GM19328 (cell line): ENCODE data around the gene ELMO1.

ENCODE experiments used
- ATAC-seq: cut with Tn5 transposase; IDR thresholded peaks from one replicate; pipeline ENCODE4 v1.9.1; 2021; ENCODE audit warnings: mild to moderate bottlenecking, moderate library complexity; ENCODE audit not compliant: unreplicated experiment

ELMO1 gene

GRCh38 chr7:36906448-36906847 lies 542.2 kb downstream of the ELMO1 start:
- ATAC-seq: no peak

GRCh38 chr7:36905841-36906240 lies 542.8 kb downstream of the ELMO1 start:
- ATAC-seq: no peak

- no peak for ATAC-seq
These were observed 543.9 kb downstream of the ELMO1 start for GRCh38 chr7:36904802-36905201.

- ATAC-seq: no peak
These were observed 544.6 kb downstream of the ELMO1 start for GRCh38 chr7:36904101-36904500.

GRCh38 chr7:36900988-36901710 lies 547.5 kb downstream of the ELMO1 start:
- ATAC-seq: no peak

- ATAC-seq: no peak
These were observed 550.5 kb downstream of the ELMO1 start for GRCh38 chr7:36898186-36898585.

- ATAC-seq: no peak
These were observed 551.6 kb downstream of the ELMO1 start for GRCh38 chr7:36896956-36897590.

- ATAC-seq: no peak
These were observed 552.2 kb downstream of the ELMO1 start for GRCh38 chr7:36896418-36896817.

- ATAC-seq: no peak
These were observed 553.5 kb downstream of the ELMO1 start for GRCh38 chr7:36895192-36895591.

GRCh38 chr7:36894190-36894589 lies 554.5 kb downstream of the ELMO1 start:
- no peak for ATAC-seq

GRCh38 chr7:36889182-36889581 lies 559.5 kb downstream of the ELMO1 start:
- no peak for ATAC-seq

- no peak for ATAC-seq
These were observed 560.7 kb downstream of the ELMO1 start for GRCh38 chr7:36887969-36888368.

GRCh38 chr7:36887233-36887632 lies 561.4 kb downstream of the ELMO1 start:
- ATAC-seq: no peak

GRCh38 chr7:36884910-36885309 lies 563.8 kb downstream of the ELMO1 start:
- no peak for ATAC-seq

- no peak for ATAC-seq
These were observed 564.3 kb downstream of the ELMO1 start for GRCh38 chr7:36884351-36884750.

GRCh38 chr7:36881233-36881874 lies 567.3 kb downstream of the ELMO1 start:
- no peak for ATAC-seq

- ATAC-seq: no peak
These were observed 568.6 kb downstream of the ELMO1 start for GRCh38 chr7:36880108-36880507.

GRCh38 chr7:36879021-36879420 lies 569.6 kb downstream of the ELMO1 start:
- no peak for ATAC-seq

GRCh38 chr7:36878288-36878687 lies 570.4 kb downstream of the ELMO1 start:
- no peak for ATAC-seq

GRCh38 chr7:36875794-36876193 lies 572.9 kb downstream of the ELMO1 start:
- no peak for ATAC-seq

GRCh38 chr7:36874041-36874440 lies 574.6 kb downstream of the ELMO1 start:
- no peak for ATAC-seq

- ATAC-seq: no peak
These were observed 576.8 kb downstream of the ELMO1 start for GRCh38 chr7:36871863-36872262.
